GF-D8 (cell line): ENCODE data around the gene UBASH3A.

Experiments
- DNase-seq: peaks from one replicate; lab custom pipeline; 2025; lab: John Stamatoyannopoulos, UW

Gene UBASH3A

GRCh38 chr21:42430521-42430920, 26.8 kb downstream of the UBASH3A start:
- DNase-seq, result no peak

- DNase-seq, result no peak
Measured at GRCh38 chr21:42431196-42431595, 27.5 kb downstream of the UBASH3A start.

- DNase-seq, result no peak
Measured at GRCh38 chr21:42432695-42433094, 29.0 kb downstream of the UBASH3A start.

GRCh38 chr21:42433946-42434551, 30.3 kb downstream of the UBASH3A start:
- no peak for DNase-seq

GRCh38 chr21:42434884-42435283, 31.2 kb downstream of the UBASH3A start:
- no peak for DNase-seq

GRCh38 chr21:42435401-42435800, 31.7 kb downstream of the UBASH3A start:
- no peak for DNase-seq

- no peak for DNase-seq
Measured at GRCh38 chr21:42435833-42436232, 32.1 kb downstream of the UBASH3A start.

GRCh38 chr21:42436914-42437313, 33.2 kb downstream of the UBASH3A start:
- no peak for DNase-seq

- DNase-seq, result no peak
Measured at GRCh38 chr21:42437786-42438185, 34.1 kb downstream of the UBASH3A start.

GRCh38 chr21:42438316-42439205, 34.9 kb downstream of the UBASH3A start:
- DNase-seq, result no peak

GRCh38 chr21:42439284-42440186, 35.8 kb downstream of the UBASH3A start:
- no peak for DNase-seq

- DNase-seq, result no peak
Measured at GRCh38 chr21:42440187-42440792, 36.6 kb downstream of the UBASH3A start.

- DNase-seq, result no peak
Measured at GRCh38 chr21:42441963-42442362, 38.3 kb downstream of the UBASH3A start.

GRCh38 chr21:42443181-42443785, 39.6 kb downstream of the UBASH3A start:
- DNase-seq, result no peak

GRCh38 chr21:42443876-42444744, 40.4 kb downstream of the UBASH3A start:
- no peak for DNase-seq

GRCh38 chr21:42444745-42445059, 41.0 kb downstream of the UBASH3A start:
- no peak for DNase-seq

- DNase-seq, result no peak
Measured at GRCh38 chr21:42445311-42445710, 41.6 kb downstream of the UBASH3A start.

- DNase-seq, result no peak
Measured at GRCh38 chr21:42446531-42446930, 42.8 kb downstream of the UBASH3A start.

- DNase-seq, result no peak
Measured at GRCh38 chr21:42447182-42447581, 43.5 kb downstream of the UBASH3A start.

GRCh38 chr21:42447732-42448131, 44.0 kb downstream of the UBASH3A start:
- no peak for DNase-seq

- DNase-seq, result no peak
Measured at GRCh38 chr21:42448686-42449085, 45.0 kb downstream of the UBASH3A start.
